ENCODE data around the gene TMPRSS13.
"Not testable (repeated sequence)": the region's sequence is repeated elsewhere in the genome, so short reads cannot be mapped to it uniquely, and the experiment has no call there.

Gene TMPRSS13

GRCh38 chr11:117950301-117950700 is 21.1 kb upstream of the TMPRSS13 start:
- no peak for DNase-seq

GRCh38 chr11:117949062-117949461 is 19.9 kb upstream of the TMPRSS13 start:
- no peak for DNase-seq

- DNase-seq, result not testable (repeated sequence)
Measured at GRCh38 chr11:117948466-117948865, 19.3 kb upstream of the TMPRSS13 start.

DNA sequence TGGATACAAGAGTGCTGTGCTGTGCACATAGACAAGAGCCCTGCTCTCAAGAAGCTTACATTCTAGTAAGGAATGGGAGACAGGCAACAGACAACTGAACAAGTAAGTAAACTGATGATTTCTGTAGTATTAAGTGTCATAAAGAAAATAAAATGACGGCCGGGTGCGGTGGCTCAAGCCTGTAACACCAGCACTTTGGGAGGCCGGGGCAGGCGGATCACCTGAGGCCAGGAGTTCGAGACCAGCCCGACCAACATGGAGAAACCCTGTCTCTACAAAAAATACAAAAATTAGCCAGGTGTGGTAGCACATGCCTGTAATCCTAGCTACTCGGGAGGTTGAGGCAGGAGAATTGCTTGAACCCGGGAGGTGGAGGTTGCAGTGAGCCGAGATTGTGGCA is 18.5 kb upstream of the TMPRSS13 start:
- DNase-seq, result not testable (repeated sequence)

GRCh38 chr11:117946842-117947526 is 17.8 kb upstream of the TMPRSS13 start:
- peak; percentile 91 for DNase-seq

GRCh38 chr11:117946156-117946841 is 17.1 kb upstream of the TMPRSS13 start:
- DNase-seq, result no peak

DNA sequence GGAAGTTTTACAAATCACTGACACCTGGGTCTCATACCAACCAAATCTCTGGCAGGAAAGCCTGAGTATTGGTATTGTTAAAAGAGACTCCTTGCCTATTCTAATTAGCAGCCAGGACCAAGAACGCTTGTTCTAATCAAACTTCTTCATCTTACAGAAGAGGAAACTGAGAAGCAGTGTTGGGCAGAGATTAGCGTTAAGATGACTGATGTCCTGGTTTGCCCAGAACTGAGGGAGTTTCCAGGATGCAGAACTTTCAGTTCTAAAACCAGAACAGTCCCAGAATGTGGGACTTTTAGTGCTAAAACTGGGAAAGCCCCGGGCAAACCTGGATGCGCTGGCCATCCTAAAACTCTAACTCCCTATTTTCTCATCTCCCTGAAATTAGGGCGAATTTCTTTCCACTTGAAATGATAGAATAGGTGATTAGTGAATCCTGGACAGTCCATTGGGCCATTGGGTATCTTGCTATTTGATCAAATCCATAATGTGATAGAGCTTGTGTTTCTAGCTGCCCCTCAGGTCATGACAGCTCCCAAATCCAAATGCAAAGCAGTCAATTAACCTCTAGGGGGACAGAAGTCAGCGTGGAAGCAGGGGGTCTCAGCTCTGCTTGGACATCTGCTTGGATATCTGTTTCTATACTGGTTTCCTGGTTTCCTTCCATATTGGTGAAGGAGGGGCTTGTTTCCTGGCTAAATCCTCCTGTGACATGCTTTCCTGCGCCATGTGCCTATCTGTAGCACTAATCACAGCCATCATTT is 16.0 kb upstream of the TMPRSS13 start:
- DNase-seq, result no peak

GRCh38 chr11:117944554-117944953 is 15.4 kb upstream of the TMPRSS13 start:
- DNase-seq, result no peak

DNA sequence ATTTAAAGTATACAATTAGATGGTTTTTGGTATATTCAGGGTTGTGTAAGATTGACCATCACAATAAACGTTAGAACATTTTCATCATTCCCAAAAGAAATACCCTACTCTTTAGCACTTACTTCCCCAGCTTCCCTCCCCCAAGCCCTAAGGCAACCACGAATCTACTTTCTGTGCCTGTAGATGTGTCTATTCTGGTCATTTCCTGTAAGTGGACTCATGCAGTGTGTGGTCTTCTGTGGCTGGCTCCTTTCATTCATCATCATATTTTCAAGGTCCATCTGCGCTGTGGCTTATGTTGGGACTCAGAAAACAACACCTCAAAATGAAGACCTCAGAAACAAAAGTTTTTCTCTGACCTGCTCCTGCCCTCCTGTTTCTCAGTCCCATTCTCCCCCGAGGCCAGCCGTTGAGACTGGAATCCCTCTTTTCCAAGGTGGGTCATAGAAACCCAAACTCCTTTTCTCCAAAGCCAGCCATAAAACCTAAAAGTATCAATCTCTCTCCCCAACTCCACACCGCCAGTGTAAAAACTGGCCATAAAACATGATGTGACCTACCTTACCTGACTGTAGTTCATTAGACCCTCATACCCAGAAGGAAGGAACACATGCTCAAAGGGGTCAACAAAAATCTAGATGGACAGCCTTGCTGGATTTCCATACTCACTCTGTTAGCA is 12.9 kb upstream of the TMPRSS13 start:
- DNase-seq, result no peak

- DNase-seq, result peak; percentile 30
Measured at GRCh38 chr11:117941163-117941707, 12.0 kb upstream of the TMPRSS13 start.

- peak; percentile 19 for DNase-seq
Measured at GRCh38 chr11:117940736-117941135, 11.5 kb upstream of the TMPRSS13 start.

GRCh38 chr11:117936973-117937372 is 7.8 kb upstream of the TMPRSS13 start:
- DNase-seq, result no peak

DNA sequence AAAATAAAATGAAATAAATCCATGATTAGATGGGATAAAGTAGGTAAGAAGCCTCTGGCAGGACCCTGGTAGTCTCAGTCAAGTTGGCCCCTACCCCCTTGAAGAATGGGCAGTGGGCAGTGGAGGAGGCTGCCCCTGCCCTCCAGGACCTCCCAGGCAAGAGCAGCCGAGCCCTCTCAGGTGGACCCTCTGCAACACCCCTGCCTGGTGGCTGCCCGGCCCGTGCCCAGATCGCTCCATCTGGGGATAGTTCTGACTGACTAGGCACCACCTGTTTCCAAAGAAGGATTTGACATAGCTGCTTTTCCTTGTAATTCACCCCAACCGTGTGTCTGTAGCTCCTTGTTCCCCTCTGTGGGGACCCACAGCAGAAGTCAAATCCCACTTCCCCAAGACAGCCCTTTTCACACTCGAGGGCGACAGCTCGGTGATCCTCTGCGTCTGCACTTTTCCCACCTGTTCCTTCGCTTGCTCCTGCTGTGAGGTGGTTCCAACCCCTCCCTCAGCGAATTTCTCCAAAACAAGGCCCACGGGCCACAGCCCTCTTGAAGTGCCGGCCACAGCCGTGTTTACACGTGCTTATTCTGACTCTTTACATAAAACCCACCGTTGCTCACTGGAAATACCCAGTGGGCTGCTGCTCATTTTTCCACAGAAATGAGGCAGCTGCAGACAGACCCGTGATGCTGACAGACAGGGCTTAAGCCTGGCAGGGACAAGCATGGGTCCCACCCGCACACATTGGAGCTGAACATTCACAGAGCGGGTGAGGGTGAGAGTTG is 5.5 kb upstream of the TMPRSS13 start:
- peak; percentile 37 for DNase-seq

GRCh38 chr11:117933930-117934329 is 4.7 kb upstream of the TMPRSS13 start:
- peak; percentile 30 for DNase-seq

GRCh38 chr11:117933475-117933874 is 4.3 kb upstream of the TMPRSS13 start:
- no peak for DNase-seq

- DNase-seq, result no peak
Measured at GRCh38 chr11:117932947-117933346, 3.7 kb upstream of the TMPRSS13 start.

DNA sequence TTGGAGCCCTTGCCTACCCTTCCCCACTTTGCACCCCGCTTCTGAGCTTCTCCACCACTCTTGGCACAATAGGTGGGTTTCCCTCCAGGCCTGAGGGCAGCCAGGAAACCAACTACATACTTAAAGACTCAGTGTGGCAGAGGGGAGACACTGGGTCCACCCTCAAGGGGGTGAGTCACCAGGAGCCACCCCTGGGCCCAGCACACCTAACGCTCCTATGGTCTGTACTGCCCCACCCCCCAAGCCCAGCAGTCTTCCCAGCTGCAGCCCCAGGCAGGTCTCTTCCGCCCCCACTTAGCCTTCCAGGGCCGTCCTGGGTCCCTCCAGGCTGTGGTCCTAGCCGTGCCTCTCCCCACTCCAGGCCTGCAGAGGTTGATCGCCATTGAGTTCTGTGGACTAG is 3.2 kb upstream of the TMPRSS13 start:
- DNase-seq, result no peak

DNA sequence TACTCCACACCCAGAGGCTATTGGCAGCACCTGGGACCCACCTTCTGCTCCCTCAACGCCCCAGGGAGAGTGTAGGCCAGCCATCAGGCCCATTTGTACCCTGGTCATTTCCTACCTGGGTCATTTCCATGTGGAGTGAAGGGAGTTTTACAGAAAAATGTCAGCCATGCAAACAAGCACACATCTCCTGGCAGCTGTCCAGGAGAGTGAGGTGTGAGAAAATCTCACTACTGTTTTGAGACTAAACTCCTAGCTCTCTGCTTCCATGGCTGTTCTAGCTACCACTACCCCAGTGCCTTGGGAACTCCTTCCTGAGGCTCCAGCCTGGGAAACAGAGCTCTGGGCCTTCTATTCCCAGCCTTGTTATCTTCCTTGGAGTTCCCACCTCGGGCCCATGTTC is 2.8 kb upstream of the TMPRSS13 start:
- no peak for DNase-seq

- no peak for DNase-seq
Measured at GRCh38 chr11:117931331-117931950, 2.2 kb upstream of the TMPRSS13 start.

DNA sequence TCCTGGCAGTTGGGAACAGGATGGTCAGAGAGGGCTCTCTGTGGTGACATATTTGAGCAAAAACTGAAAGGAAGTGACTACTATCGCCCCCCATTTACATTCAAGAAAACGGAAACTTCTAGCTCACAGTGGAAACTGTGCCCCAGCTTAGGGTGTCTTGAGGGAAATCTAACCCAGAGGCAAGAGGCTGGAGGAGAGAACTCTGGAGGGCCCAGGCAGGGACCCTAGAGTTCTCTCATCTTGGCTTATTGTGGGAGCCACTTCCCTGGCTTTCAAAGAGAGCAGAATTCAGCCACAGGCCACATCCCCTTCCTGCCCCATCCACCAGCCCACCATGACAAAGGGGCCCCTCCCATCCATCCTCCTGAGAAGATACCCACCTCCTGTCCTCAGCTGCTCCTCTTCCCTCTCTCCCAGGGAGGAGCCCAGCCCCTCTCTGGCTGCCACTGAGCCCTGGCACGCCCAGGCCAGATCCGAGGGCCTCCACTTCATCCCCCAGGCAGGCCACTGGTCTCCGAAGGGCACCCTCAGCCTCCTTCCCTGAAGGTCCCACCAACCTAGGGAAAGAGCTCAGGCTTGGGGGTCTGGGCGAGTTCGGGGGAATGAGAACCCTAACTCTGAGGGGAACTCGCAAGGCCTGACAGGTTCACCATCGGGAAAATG is 1.6 kb upstream of the TMPRSS13 start:
- DNase-seq, result no peak

Data from right forelimb (tissue), 1 donor.